ENCODE results near the gene SH3BP4.

Gene SH3BP4

GRCh38 chr2:235088496-235088921 lies 136.7 kb downstream of the SH3BP4 start:
- H3K4me3 Mint-ChIP-seq: no peak overlapping the region
- ATAC-seq (replicated peaks; ENCODE audit: extremely low read depth, poor library complexity, severe bottlenecking) (no peak), DNase-seq (ENCODE audit: low spot score in 2 of 2) (no peak)
- H3K27me3 Mint-ChIP-seq: peaks cover 96% of the 10 kb centered on the region
- H3K36me3 Mint-ChIP-seq (ENCODE audit: insufficient read depth): peaks cover 5% of the 10 kb centered on the region
- H3K27ac Mint-ChIP-seq (ENCODE audit: low read depth): no peak overlapping the region
- H3K9me3 Mint-ChIP-seq: no peaks in the 10 kb centered on the region
- H3K4me1 Mint-ChIP-seq: no peaks in the 10 kb centered on the region

GRCh38 chr2:235091421-235091820 lies 139.6 kb downstream of the SH3BP4 start:
- Mint-ChIP-seq H3K4me1 (no peaks in the 10 kb centered on the region), H3K4me3 (no peak overlapping the region), H3K27ac (ENCODE audit: low read depth) (no peak overlapping the region), H3K27me3 (peaks cover 95% of the 10 kb centered on the region), H3K9me3 (no peaks in the 10 kb centered on the region), H3K36me3 (ENCODE audit: insufficient read depth) (peaks cover 4% of the 10 kb centered on the region)
- DNase-seq (ENCODE audit: low spot score in 2 of 2): no peak
- no peak for ATAC-seq (replicated peaks; ENCODE audit: extremely low read depth, poor library complexity, severe bottlenecking)

GRCh38 chr2:235091983-235092382 lies 140.2 kb downstream of the SH3BP4 start:
- no peak for ATAC-seq (replicated peaks; ENCODE audit: extremely low read depth, poor library complexity, severe bottlenecking)
- peaks cover 95% of the 10 kb centered on the region for H3K27me3 Mint-ChIP-seq

GRCh38 chr2:235092433-235093223 lies 140.8 kb downstream of the SH3BP4 start:
- Mint-ChIP-seq H3K27me3 (peaks cover 95% of the 10 kb centered on the region), H3K27ac (ENCODE audit: low read depth) (no peak overlapping the region), H3K9me3 (no peaks in the 10 kb centered on the region), H3K36me3 (ENCODE audit: insufficient read depth) (peaks cover 2% of the 10 kb centered on the region), H3K4me1 (no peaks in the 10 kb centered on the region), H3K4me3 (no peak overlapping the region)
- ATAC-seq (replicated peaks; ENCODE audit: extremely low read depth, poor library complexity, severe bottlenecking): no peak
- DNase-seq (ENCODE audit: low spot score in 2 of 2): no peak

More at GRCh38 chr2:235091983-235092382, 140.2 kb downstream of the SH3BP4 start:
- Mint-ChIP-seq H3K4me1 (no peaks in the 10 kb centered on the region), H3K4me3 (no peak overlapping the region), H3K36me3 (ENCODE audit: insufficient read depth) (peaks cover 3% of the 10 kb centered on the region), H3K27ac (ENCODE audit: low read depth) (no peak overlapping the region), H3K9me3 (no peaks in the 10 kb centered on the region)
- no peak for DNase-seq (ENCODE audit: low spot score in 2 of 2)

- DNase-seq (ENCODE audit: low spot score in 2 of 2) (no peak), ATAC-seq (replicated peaks; ENCODE audit: extremely low read depth, poor library complexity, severe bottlenecking) (no peak)
- peaks cover 2% of the 10 kb centered on the region for H3K36me3 Mint-ChIP-seq (ENCODE audit: insufficient read depth)
- H3K27ac Mint-ChIP-seq (ENCODE audit: low read depth): no peak overlapping the region
- no peak overlapping the region for H3K4me3 Mint-ChIP-seq
- peaks cover 94% of the 10 kb centered on the region for H3K27me3 Mint-ChIP-seq
- no peaks in the 10 kb centered on the region for H3K9me3 Mint-ChIP-seq
- no peaks in the 10 kb centered on the region for H3K4me1 Mint-ChIP-seq
Measured at GRCh38 chr2:235094457-235094856, 142.6 kb downstream of the SH3BP4 start.

GRCh38 chr2:235095569-235095968 lies 143.8 kb downstream of the SH3BP4 start:
- Mint-ChIP-seq H3K36me3 (ENCODE audit: insufficient read depth) (peaks cover 2% of the 10 kb centered on the region), H3K4me1 (no peaks in the 10 kb centered on the region), H3K27ac (ENCODE audit: low read depth) (no peak overlapping the region), H3K27me3 (peaks cover 91% of the 10 kb centered on the region), H3K4me3 (no peak overlapping the region), H3K9me3 (no peaks in the 10 kb centered on the region)
- DNase-seq (ENCODE audit: low spot score in 2 of 2) (no peak), ATAC-seq (replicated peaks; ENCODE audit: extremely low read depth, poor library complexity, severe bottlenecking) (no peak)

GRCh38 chr2:235096447-235096846 lies 144.6 kb downstream of the SH3BP4 start:
- ATAC-seq (replicated peaks; ENCODE audit: extremely low read depth, poor library complexity, severe bottlenecking) (no peak), DNase-seq (ENCODE audit: low spot score in 2 of 2) (no peak)
- Mint-ChIP-seq H3K9me3 (no peaks in the 10 kb centered on the region), H3K27me3 (peaks cover 91% of the 10 kb centered on the region), H3K4me1 (no peaks in the 10 kb centered on the region), H3K27ac (ENCODE audit: low read depth) (no peak overlapping the region), H3K4me3 (no peak overlapping the region), H3K36me3 (ENCODE audit: insufficient read depth) (peaks cover 2% of the 10 kb centered on the region)

- Mint-ChIP-seq H3K4me3 (no peak overlapping the region), H3K4me1 (no peaks in the 10 kb centered on the region), H3K27ac (ENCODE audit: low read depth) (no peak overlapping the region), H3K36me3 (ENCODE audit: insufficient read depth) (peaks cover 2% of the 10 kb centered on the region), H3K27me3 (peaks cover 84% of the 10 kb centered on the region), H3K9me3 (no peaks in the 10 kb centered on the region)
- ATAC-seq (replicated peaks; ENCODE audit: extremely low read depth, poor library complexity, severe bottlenecking) (no peak), DNase-seq (ENCODE audit: low spot score in 2 of 2) (no peak)
Measured at GRCh38 chr2:235097196-235097595, 145.4 kb downstream of the SH3BP4 start.

- Mint-ChIP-seq H3K4me1 (no peaks in the 10 kb centered on the region), H3K27ac (ENCODE audit: low read depth) (no peak overlapping the region), H3K36me3 (ENCODE audit: insufficient read depth) (peaks cover 2% of the 10 kb centered on the region), H3K4me3 (no peak overlapping the region), H3K27me3 (peaks cover 83% of the 10 kb centered on the region), H3K9me3 (no peaks in the 10 kb centered on the region)
- ATAC-seq (replicated peaks; ENCODE audit: extremely low read depth, poor library complexity, severe bottlenecking) (no peak), DNase-seq (ENCODE audit: low spot score in 2 of 2) (no peak)
Measured at GRCh38 chr2:235098269-235098668, 146.5 kb downstream of the SH3BP4 start.

GRCh38 chr2:235098736-235099494 lies 147.1 kb downstream of the SH3BP4 start:
- no peaks in the 10 kb centered on the region for H3K9me3 Mint-ChIP-seq
- no peak overlapping the region for H3K4me3 Mint-ChIP-seq
- peaks cover 83% of the 10 kb centered on the region for H3K27me3 Mint-ChIP-seq
- ATAC-seq (replicated peaks; ENCODE audit: extremely low read depth, poor library complexity, severe bottlenecking): no peak
- DNase-seq (ENCODE audit: low spot score in 2 of 2): no peak
- no peaks in the 10 kb centered on the region for H3K4me1 Mint-ChIP-seq
- peaks cover 2% of the 10 kb centered on the region for H3K36me3 Mint-ChIP-seq (ENCODE audit: insufficient read depth)
- no peak overlapping the region for H3K27ac Mint-ChIP-seq (ENCODE audit: low read depth)

- no peak overlapping the region for H3K4me3 Mint-ChIP-seq
- no peaks in the 10 kb centered on the region for H3K36me3 Mint-ChIP-seq (ENCODE audit: insufficient read depth)
- DNase-seq (ENCODE audit: low spot score in 2 of 2) (no peak), ATAC-seq (replicated peaks; ENCODE audit: extremely low read depth, poor library complexity, severe bottlenecking) (no peak)
- H3K9me3 Mint-ChIP-seq: no peaks in the 10 kb centered on the region
- H3K27me3 Mint-ChIP-seq: peaks cover 79% of the 10 kb centered on the region
- H3K27ac Mint-ChIP-seq (ENCODE audit: low read depth): no peak overlapping the region
- H3K4me1 Mint-ChIP-seq: no peaks in the 10 kb centered on the region
Measured at GRCh38 chr2:235102896-235103295, 151.1 kb downstream of the SH3BP4 start.
